CD4-positive, alpha-beta T cell treated with Interleukin-2 at 100 ng/mL for 4 hours (primary cell): ENCODE results near the gene ZNF638.

Source experiments
- DNase-seq: peaks from one replicate; pipeline ENCODE4 v3.0.0-alpha.2; 2020; ENCODE audit warnings: low spot score

The ZNF638 gene

DNA sequence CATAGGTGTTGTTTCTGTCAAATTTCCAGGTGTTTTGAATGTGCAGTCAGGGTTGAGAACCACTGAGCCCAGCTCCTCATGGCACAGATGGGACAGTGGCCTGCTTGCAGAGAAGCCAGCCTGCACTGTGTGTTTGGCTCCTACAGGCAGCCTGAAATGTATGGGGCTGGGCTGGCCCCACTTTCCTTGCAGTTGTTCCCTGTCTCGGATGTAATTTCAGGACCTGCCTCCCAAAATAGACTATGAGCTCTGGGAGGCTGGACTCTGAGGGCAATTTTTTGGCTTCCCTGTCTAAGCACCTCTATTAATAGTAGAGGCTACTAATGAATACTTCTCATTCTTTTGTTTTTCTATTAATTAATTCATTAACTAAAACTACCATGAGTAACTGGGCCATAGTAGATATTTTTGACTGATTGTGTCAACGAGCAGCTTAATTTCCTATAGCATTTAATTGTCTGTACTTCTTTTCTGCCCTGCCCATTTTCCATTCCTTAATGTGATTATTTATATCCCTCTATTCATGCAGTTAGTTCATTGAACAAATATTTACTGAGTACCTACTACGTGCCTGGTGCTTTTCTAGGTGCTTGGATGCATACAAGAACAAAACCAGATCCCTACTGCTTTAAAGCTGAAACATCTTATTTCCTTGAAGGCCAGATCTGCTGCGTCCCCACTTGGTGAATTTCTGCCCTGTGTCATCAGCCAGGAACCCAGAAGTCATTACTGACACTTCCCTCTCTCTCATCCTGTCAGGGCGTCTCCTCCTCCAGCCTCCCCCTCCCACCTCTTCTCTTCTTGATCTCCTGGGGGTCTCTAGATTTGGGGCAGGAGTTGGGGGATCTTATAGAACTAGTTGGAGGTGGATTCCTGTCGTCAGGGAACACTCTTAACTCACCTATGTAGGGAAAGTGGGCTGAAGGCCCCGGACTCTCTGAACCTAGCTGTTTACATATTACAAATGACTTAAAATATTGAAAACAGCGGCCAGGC, 138.1 kb downstream of the ZNF638 start:
- DNase-seq, result no peak

DNA sequence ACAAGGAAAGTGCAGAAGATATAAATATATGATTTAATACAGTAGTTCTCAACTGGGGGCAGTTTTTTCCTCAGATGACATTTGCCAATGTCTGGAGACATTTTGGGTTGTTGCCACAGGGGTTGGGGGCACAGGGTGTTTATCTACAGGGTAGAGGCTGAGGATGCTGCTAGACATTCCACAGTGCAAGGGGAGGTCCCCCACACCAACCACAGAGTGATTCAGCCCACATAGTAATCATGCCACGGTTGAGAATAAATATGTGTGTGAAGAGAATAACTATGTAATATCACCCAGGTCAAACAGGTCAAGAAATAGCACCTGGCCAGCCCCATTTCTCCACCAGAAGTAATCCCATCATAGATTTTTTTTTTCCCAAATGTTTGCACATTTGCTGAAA, 139.7 kb downstream of the ZNF638 start:
- DNase-seq, result no peak

DNA sequence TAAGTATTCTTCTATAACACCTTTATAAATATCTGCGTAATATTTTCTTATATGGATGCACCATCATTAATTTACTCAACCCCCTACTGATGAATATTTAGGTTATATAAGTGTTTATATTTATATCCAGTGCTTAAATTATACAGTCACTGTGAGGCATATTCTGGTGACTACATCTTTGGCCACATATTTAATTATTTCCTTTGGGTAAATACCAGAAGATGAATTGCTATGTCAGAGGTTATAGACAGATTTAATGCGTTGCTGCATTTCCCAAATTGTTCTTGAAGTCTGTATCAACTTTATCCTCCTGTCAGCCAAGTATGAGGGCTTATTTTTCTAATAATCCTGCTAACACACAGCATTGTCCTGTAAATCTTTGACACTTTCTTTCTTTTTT, 140.4 kb downstream of the ZNF638 start:
- DNase-seq, result no peak

DNA sequence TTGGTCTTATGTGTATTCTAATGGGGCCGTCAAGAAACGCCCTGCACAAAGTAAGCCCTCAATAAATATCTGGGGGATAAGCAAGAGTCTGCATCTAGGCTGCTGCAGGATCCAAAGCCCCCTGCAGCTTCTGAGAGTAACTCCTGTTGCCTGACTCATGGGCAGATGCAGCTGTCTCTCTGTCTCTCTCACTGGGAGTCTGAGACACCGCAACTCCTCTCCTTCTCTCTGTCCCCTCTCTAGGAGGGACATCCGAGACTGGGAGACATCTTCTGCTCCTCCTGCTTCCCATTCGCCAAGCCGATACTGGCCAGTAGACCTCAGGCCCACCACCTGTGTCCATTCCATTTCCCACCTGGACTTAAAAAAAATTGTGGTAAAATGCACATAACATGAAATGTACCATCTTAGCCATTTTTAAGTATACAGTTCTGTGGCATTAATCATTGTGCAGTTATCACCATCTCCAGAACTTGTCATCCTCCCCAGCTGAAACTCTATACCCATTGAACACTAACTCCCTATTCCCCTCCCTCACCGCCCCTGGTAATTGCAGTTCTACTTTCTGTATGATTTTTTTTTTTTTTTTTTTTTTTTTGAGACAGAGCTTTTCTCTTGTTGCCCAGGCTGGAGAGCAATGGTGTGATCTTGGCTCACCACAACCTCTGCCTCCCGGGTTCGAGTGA, 141.9 kb downstream of the ZNF638 start:
- no peak for DNase-seq

DNA sequence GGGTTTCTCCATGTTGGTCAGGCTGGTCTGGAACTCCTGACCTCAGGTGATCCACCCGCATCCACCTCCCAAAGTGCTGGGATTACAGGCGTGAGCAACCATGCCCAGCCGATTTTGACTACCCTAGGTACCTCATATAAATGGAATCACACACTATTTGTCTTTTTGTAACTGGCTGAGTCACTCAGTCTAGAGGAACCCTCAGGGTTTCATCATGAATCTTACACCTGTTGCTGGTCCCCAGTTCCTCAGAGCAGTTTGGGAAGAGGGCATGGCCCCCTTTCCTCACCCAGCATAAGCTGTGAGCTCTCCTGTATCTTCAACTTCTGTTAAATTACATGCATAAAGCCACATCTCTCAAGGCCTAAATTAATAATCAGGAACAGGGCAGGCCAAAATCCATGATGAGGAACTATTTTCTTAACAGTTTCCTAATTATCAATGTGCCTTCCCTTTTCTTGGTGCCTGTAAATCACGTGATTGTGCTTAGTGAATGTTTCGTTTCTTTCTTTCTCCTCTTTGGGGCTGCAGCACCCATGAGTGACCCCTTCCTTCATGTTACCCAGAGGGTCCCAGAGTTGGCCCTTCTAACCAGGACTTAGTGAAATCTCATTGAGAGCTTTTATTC, 142.6 kb downstream of the ZNF638 start:
- DNase-seq, result no peak

DNA sequence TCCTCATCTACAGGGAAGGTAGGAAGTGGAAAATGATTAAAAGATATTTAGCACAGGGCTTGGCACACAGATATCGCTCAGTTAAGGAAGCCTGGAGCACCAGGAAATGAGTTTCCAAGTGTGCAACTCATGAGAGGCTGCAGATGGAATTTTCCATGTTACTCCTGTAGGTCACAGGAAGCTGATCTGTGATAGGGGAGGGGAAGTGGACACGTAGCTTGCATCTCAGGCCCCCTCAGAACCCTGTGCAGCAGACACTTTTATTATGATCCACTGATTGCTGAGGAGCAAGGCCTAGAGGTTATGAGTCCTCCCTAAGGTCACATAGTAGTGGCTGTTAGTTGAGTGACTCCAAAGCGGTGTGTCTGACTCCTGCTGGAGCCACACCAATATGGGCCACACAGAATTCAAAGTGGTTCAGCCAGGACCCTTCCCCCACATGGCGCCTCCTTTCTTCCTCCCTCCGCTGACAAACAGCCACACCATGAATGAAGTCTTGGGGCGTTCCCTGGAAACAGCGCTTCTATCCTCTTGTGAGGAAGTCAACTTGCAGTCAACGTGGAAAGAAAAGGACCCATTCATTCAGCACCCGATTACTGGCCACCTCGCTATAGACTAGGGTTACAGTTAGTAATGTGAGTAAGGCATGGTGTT, 143.3 kb downstream of the ZNF638 start:
- no peak for DNase-seq

DNA sequence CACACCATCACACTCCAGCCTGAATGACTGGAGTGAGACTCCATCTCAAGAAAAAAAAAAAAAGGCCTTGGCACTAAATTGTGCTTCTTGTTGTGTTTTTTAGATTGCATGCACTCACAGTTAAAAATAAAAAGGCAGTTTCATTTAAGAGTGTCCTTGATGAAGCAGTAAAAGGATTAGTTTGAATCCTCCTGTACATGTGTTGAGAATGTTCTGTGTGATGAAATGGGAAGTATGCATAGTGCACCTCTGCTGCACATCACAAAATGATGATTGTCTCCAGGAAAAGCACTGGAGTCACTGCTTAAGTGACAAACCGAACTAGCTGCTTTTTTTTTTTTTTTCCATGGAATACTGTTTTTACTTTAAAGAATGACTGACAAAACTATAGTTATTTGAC, 144.9 kb downstream of the ZNF638 start:
- no peak for DNase-seq

DNA sequence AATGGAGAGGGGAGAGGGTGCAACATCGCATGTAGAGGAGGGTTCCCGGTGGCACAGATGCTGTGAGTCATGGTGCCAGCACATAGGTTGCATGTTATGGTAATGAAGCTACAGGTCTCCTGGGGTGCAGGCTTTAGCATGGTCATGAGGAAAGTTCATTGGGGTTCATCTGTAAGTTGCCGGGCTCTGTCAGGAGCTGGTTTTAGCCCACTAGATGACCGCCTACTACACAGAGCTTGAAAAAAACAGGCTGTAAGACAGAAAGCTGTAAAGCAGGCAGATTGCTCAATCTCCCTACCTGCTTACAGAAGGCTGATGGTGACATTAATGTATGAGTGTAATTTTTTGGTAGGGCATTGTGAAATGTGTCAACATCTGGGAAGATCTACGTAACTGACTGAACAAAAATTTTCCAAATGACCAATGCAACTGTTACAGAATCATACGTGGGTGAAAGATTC, 145.7 kb downstream of the ZNF638 start:
- no peak for DNase-seq

DNA sequence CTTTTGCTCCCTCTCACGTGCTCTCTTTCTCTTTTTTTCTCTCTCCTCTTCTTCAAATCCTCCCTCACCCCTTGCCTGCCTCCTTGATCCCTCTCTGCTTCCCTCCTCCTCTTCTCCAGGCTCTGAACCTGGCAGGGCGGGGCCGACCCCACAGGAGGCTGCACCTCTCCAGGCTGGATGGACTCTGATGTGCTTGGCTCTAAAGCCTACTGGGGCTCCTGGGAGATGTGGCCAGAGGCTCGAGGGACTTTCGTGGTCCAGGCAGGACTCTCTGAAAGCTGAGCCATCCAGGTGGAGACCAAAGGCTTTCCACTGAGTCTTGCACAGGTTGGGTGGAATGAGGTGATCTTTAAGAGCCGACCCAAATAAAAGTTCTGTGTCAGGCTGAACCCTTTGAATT, 147.2 kb downstream of the ZNF638 start:
- no peak for DNase-seq

DNA sequence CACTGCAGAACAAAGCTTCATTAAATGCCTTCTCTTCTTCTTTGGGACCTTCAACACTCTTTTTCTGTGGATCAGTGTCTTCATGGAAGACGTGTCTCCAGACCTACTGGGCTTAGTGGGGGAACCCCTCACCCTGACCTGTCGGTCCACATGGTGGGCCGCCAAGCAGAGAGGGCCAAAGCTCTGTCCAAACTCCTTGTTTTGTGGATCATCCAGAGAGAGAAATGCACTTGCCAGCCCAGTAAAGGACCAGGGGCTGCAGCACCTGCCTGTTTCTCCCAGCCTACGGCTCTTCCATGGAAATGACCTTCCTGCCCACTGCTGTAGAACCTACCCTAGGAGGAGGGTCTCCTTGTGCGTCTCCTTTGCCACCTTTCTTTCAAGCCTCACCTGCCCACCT, 147.7 kb downstream of the ZNF638 start:
- DNase-seq, result no peak

DNA sequence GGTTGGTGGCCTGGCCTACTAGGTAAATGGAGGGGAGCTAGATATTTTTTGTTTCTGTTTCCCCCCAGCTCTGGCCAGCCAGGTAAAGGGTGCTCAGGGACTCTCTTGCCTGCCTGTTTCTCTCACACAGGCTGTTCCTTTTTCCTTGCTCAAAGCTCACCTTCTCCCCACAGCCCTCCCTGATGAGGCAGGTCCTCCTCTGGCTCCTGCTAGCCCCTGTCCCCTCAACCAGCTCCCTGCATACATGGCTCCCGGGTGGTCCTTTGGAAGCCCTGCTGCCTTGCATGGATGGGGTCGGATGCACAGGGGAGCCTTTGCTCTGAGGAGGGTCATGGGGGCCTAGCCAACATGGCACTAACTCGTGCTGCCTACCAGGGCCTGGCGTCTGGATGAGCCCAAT, 149.5 kb downstream of the ZNF638 start:
- no peak for DNase-seq

DNA sequence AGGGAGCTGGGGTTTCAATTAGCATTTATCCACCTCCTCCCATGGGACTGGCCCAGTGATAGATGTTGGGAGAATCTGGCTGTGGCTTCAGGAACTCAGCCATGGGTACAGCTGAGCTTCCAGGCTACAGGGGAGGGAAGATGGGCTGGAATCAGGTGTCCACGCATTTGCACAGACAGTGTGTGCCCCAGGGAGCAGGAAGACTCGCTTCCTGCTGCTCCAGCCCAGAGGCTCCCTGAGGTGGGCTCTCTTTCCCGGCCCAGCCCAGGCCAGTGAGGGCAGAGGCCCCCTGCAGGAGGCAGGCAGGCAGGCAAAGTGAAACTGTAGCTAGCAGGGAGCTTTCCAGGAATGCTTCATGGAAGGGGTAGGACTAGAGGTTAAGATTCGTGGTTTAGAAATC, 150.5 kb downstream of the ZNF638 start:
- no peak for DNase-seq

DNA sequence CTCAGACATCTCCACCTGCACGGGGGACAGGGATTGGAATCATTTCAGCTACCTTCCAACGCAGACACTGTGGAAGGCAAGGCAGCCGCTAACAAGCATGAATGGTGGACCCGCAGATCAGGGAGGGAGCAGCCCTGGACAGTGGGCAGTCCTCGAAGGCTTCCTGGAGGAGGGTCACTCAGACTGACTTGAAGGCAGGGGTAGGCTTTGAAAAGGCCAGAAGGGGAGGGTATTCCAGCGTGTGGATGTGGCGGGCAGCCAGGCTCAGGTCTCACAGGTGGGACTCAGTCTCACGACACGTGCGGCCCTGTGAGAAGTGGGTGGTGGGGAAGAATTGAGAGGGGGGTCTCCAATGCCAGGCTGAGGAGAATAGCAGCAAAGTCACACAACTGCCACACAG, 151.7 kb downstream of the ZNF638 start:
- no peak for DNase-seq

DNA sequence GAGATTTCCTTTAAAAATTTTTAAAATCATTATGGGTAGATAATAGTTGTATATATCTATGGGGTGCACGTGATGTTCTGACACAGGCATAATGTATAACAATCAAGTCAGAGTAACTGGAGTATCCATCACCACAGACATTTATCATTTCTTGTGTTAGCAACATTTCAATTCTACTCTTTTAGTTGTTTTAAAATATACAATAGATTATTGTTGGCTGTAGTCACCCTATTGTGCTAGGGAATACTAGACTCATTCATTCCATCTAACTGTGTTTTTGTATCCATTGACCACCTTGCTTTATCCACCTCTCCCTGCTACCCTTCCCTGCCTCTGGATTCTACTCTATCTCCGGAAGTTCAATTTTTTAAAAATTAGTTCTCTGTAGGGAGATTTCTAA, 152.8 kb downstream of the ZNF638 start:
- no peak for DNase-seq
